PC-3 (cell line): Measurements from ENCODE around the gene GAL3ST1.

ENCODE experiments used
- CTCF ChIP-seq: fragments of 300-600 bp; sonication (generic); conservative IDR thresholded peaks from 2 replicates; pipeline ENCODE4 v1.5.1; 2017; ENCODE audit warnings: antibody characterized with exemption, low read depth, mild to moderate bottlenecking, low read length
- EZH2phosphoT487 ChIP-seq: fragments of 300-600 bp; sonication (generic); IDR thresholded peaks from 2 replicates; pipeline ENCODE4 v1.6.1; 2018; ENCODE audit warnings: mild to moderate bottlenecking, antibody characterized with exemption, low read length, borderline replicate concordance

GRCh38 chr22:30513462-30513861, 61.0 kb downstream of the GAL3ST1 start:
- TF ChIP-seq CTCF (no peak), EZH2phosphoT487 (no peak)
